Globus pallidus (tissue), 1 donor: ENCODE results near the gene RASGRF2.

Experiments used
- DNase-seq: peaks from one replicate; pipeline ENCODE4 v3.0.0-alpha.2; 2015; ENCODE audit warnings: low spot score

RASGRF2 gene

GRCh38 chr5:81136557-81136956 lies 176.4 kb downstream of the RASGRF2 start:
- no peak for DNase-seq

GRCh38 chr5:81137833-81138232 lies 177.7 kb downstream of the RASGRF2 start:
- DNase-seq, result no peak

- DNase-seq, result no peak
Observed at GRCh38 chr5:81140441-81140840, 180.3 kb downstream of the RASGRF2 start.

GRCh38 chr5:81140943-81141342 lies 180.8 kb downstream of the RASGRF2 start:
- DNase-seq, result no peak

- no peak for DNase-seq
Observed at GRCh38 chr5:81142108-81142507, 181.9 kb downstream of the RASGRF2 start.

- no peak for DNase-seq
Observed at GRCh38 chr5:81145329-81145935, 185.3 kb downstream of the RASGRF2 start.

- no peak for DNase-seq
Observed at GRCh38 chr5:81146031-81146430, 185.9 kb downstream of the RASGRF2 start.

GRCh38 chr5:81147011-81147885 lies 187.1 kb downstream of the RASGRF2 start:
- no peak for DNase-seq

GRCh38 chr5:81147886-81148571 lies 187.9 kb downstream of the RASGRF2 start:
- DNase-seq, result no peak

GRCh38 chr5:81151546-81151945 lies 191.4 kb downstream of the RASGRF2 start:
- no peak for DNase-seq

GRCh38 chr5:81154725-81155124 lies 194.6 kb downstream of the RASGRF2 start:
- no peak for DNase-seq

- no peak for DNase-seq
Observed at GRCh38 chr5:81156732-81157131, 196.6 kb downstream of the RASGRF2 start.

- DNase-seq, result no peak
Observed at GRCh38 chr5:81161012-81161601, 200.9 kb downstream of the RASGRF2 start.

GRCh38 chr5:81162501-81162900 lies 202.3 kb downstream of the RASGRF2 start:
- DNase-seq, result no peak

GRCh38 chr5:81163651-81164050 lies 203.5 kb downstream of the RASGRF2 start:
- no peak for DNase-seq

- DNase-seq, result no peak
Observed at GRCh38 chr5:81164476-81164875, 204.3 kb downstream of the RASGRF2 start.

- DNase-seq, result no peak
Observed at GRCh38 chr5:81164936-81165335, 204.8 kb downstream of the RASGRF2 start.

GRCh38 chr5:81165493-81166119 lies 205.4 kb downstream of the RASGRF2 start:
- peak; percentile 72 for DNase-seq

- no peak for DNase-seq
Observed at GRCh38 chr5:81166430-81166829, 206.3 kb downstream of the RASGRF2 start.

- peak; percentile 13 for DNase-seq
Observed at GRCh38 chr5:81167078-81167477, 206.9 kb downstream of the RASGRF2 start.

GRCh38 chr5:81167544-81167943 lies 207.4 kb downstream of the RASGRF2 start:
- DNase-seq, result no peak

GRCh38 chr5:81169924-81170323 lies 209.8 kb downstream of the RASGRF2 start:
- DNase-seq, result no peak
